HepG2 (cell line): Measurements from ENCODE around the gene PNPLA2. TPM values are rescaled to one million over a fixed set of nuclear protein-coding genes. Genes with fewer than 3 reads are reported as not detected.

ENCODE experiments used
- BRD4 ChIP-seq: sonication (generic); formaldehyde crosslinking; IDR thresholded peaks from 2 replicates; pipeline ENCODE4 v1.4.0; 2020; ENCODE audit warnings: missing genetic modification reagents
- CEBPG ChIP-seq: IDR thresholded peaks from 2 replicates; pipeline ENCODE4 v1.6.1; 2016
- CREBL2 ChIP-seq: sonication (generic); formaldehyde crosslinking; IDR thresholded peaks from 2 replicates; pipeline ENCODE4 v1.8.1; 2023; ENCODE audit warnings: missing genetic modification reagents, mild to moderate bottlenecking, borderline replicate concordance
- CSRNP2 ChIP-seq: sonication (generic); formaldehyde crosslinking; conservative IDR thresholded peaks from 2 replicates; pipeline ENCODE4 v1.8.0; 2022; ENCODE audit warnings: low read depth, missing genetic modification reagents
- HNRNPL ChIP-seq: fragments of 200-400 bp; formaldehyde crosslinking; IDR thresholded peaks from 2 replicates; pipeline ENCODE4 v1.6.1; 2017; ENCODE audit warnings: mild to moderate bottlenecking, low read depth, low read length
- KDM3A ChIP-seq: IDR thresholded peaks from 2 replicates; pipeline ENCODE4 v1.6.1; 2018; ENCODE audit warnings: low read depth, missing compliant biosample characterization
- MBNL3 ChIP-seq: fragments of 250-450 bp; sonication (Bioruptor Pico); conservative IDR thresholded peaks from 2 replicates; pipeline ENCODE4 v1.8.0; 2022; ENCODE audit warnings: mild to moderate bottlenecking, inconsistent platforms
- NFIC ChIP-seq: IDR thresholded peaks from 2 replicates; pipeline ENCODE4 v1.6.1; 2012; ENCODE audit warnings: mild to moderate bottlenecking, low read length, inconsistent platforms
- PATZ1 ChIP-seq: sonication (generic); formaldehyde crosslinking; IDR thresholded peaks from 2 replicates; pipeline ENCODE4 v1.4.0; 2020; ENCODE audit warnings: missing genetic modification reagents
- PAXIP1 ChIP-seq: sonication (generic); formaldehyde crosslinking; conservative IDR thresholded peaks from 2 replicates; pipeline ENCODE4 v1.4.0; 2020; ENCODE audit warnings: mild to moderate bottlenecking, missing genetic modification reagents, moderate library complexity
- RAD21 ChIP-seq: fragments of 450-650 bp; formaldehyde crosslinking; IDR thresholded peaks from 2 replicates; pipeline ENCODE4 v1.5.0; 2020; ENCODE audit warnings: mild to moderate bottlenecking
- SAFB2 ChIP-seq: sonication (generic); formaldehyde crosslinking; IDR thresholded peaks from 2 replicates; pipeline ENCODE4 v1.5.1; 2020; ENCODE audit warnings: missing genetic modification reagents, low read depth, mild to moderate bottlenecking, borderline replicate concordance
- ZBTB7B ChIP-seq: sonication (generic); formaldehyde crosslinking; IDR thresholded peaks from 2 replicates; pipeline ENCODE4 v1.4.0; 2020; ENCODE audit warnings: missing genetic modification reagents
- ZFP62 ChIP-seq: sonication (generic); formaldehyde crosslinking; IDR thresholded peaks from 2 replicates; pipeline ENCODE4 v1.4.0; 2020; ENCODE audit warnings: missing genetic modification reagents
- ZFP82 ChIP-seq: sonication (generic); formaldehyde crosslinking; IDR thresholded peaks from 2 replicates; pipeline ENCODE4 v1.5.1; 2020; ENCODE audit warnings: mild to moderate bottlenecking, missing genetic modification reagents, borderline replicate concordance
- ZNF232 ChIP-seq: sonication (generic); formaldehyde crosslinking; IDR thresholded peaks from 2 replicates; pipeline ENCODE4 v1.4.0; 2020; ENCODE audit warnings: missing genetic modification reagents, borderline replicate concordance
- ZNF431 ChIP-seq: sonication (generic); formaldehyde crosslinking; IDR thresholded peaks from 2 replicates; pipeline ENCODE4 v1.9.0; 2022; ENCODE audit warnings: missing genetic modification reagents, low read depth, mild to moderate bottlenecking, borderline replicate concordance
- ZNF501 ChIP-seq: sonication (generic); formaldehyde crosslinking; IDR thresholded peaks from 2 replicates; pipeline ENCODE4 v1.5.1; 2020; ENCODE audit warnings: mild to moderate bottlenecking, moderate library complexity, missing genetic modification reagents
- ZNF564 ChIP-seq: sonication (generic); formaldehyde crosslinking; IDR thresholded peaks from 2 replicates; pipeline ENCODE4 v1.8.1; 2023; ENCODE audit warnings: mild to moderate bottlenecking, missing genetic modification reagents
- ZNF703 ChIP-seq: sonication (generic); formaldehyde crosslinking; IDR thresholded peaks from 2 replicates; pipeline ENCODE4 v1.5.1; 2020; ENCODE audit warnings: missing genetic modification reagents, mild to moderate bottlenecking, moderate library complexity, borderline replicate concordance
- ZNF839 ChIP-seq: sonication (generic); formaldehyde crosslinking; IDR thresholded peaks from 2 replicates; pipeline ENCODE4 v1.4.0; 2020; ENCODE audit warnings: missing genetic modification reagents, mild to moderate bottlenecking, borderline replicate concordance
- polyA plus RNA-seq, 8 experiments: library from polyadenylated mRNA; depleted of rRNA in 3 of 8; stranded (reverse) in 7 of 8; unstranded in 1 of 8; fragments of >200 nt; fragmentation: Illumina TruSeq in 4 of 8; extraction: Trizol in 4 of 8; gene quantifications; 2 replicates each; pipeline versions ENCODE4 v1.2.1 to v1.2.3, GENCODE V29; 2011 to 2016; ENCODE audit warnings: low read depth in 4 of 8, missing spikeins in 1 of 8, mixed read lengths in 1 of 8; ENCODE audit not compliant: insufficient read depth in 1 of 8
- total RNA-seq, 5 experiments: library from RNA; depleted of rRNA; stranded (reverse); fragments of >200 nt; fragmentation: Illumina TruSeq; extraction: Trizol; gene quantifications; 2 replicates each; pipeline ENCODE4 v1.2.3, GENCODE V29; 2016; ENCODE audit warnings: low read depth in 1 of 5

PNPLA2 gene
- total and polyA plus RNA-seq, 2 of the 13 experiments (the other 11 are each of a cell fraction or from before 2014, with no cell fraction given) = 10.5 to 43.2 TPM

- TF ChIP-seq ZNF703 (no peak), RAD21 (CRISPR knock-in tag) (0 out of 2 replicates have a peak, but pooled peaks have one; percentile 25), ZBTB7B (CRISPR knock-in tag) (no peak), ZNF431 (CRISPR knock-in tag) (0 out of 2 replicates have a peak, but pooled peaks have one; percentile 67), ZNF564 (CRISPR knock-in tag) (peak; percentile 65), ZNF232 (CRISPR knock-in tag) (no peak), PATZ1 (CRISPR knock-in tag) (no peak; the same call in 1 of the 2 replicates), ZFP62 (CRISPR knock-in tag) (no peak), CSRNP2 (CRISPR knock-in tag) (no peak), MBNL3 (CRISPR knock-in tag) (no peak), KDM3A (no peak), ZNF839 (CRISPR knock-in tag) (peak; percentile 67; the same call in 1 of the 2 replicates), PAXIP1 (CRISPR knock-in tag) (no peak; the same call in 1 of the 2 replicates), CREBL2 (CRISPR knock-in tag) (no peak), ZNF501 (CRISPR knock-in tag) (no peak), ZFP82 (CRISPR knock-in tag) (peak; percentile 41; the same call in 1 of the 2 replicates), CEBPG (CRISPR knock-in tag) (peak; percentile 36; the same call in 1 of the 2 replicates), NFIC (no peak), SAFB2 (no peak; the same call in 1 of the 2 replicates), BRD4 (CRISPR knock-in tag) (peak; percentile 64; the same call in 1 of the 2 replicates), HNRNPL (no peak)
Measured at GRCh38 chr11:777288-778255, 41.1 kb upstream of the PNPLA2 start, which contains the start of gene GATD1 (continued).
